HCT116 (cell line): ENCODE results near the gene SDCCAG8.

ENCODE experiments used
- ATF3 ChIP-seq: IDR thresholded peaks from 2 replicates; pipeline ENCODE4 v1.6.1; 2012
- EZH2 ChIP-seq: fragments of 200-600 bp; sonication (generic); IDR thresholded peaks from 2 replicates; pipeline ENCODE4 v1.6.1; 2017; ENCODE audit warnings: antibody characterized with exemption, mixed run types
- POLR2AphosphoS5 ChIP-seq: IDR thresholded peaks from 2 replicates; pipeline ENCODE4 v1.6.1; 2011; ENCODE audit warnings: mild to moderate bottlenecking, low read depth, low read length, moderate library complexity
- SIN3A ChIP-seq: IDR thresholded peaks from 2 replicates; pipeline ENCODE4 v1.6.1; 2012; ENCODE audit warnings: low read depth
- ZNF274 ChIP-seq: fragments of 200-500 bp; sonication (Bioruptor generic); IDR thresholded peaks from 2 replicates; pipeline ENCODE4 v1.6.1; 2014; ENCODE audit warnings: mild to moderate bottlenecking, low read depth, low read length, inconsistent platforms
- TF ChIP-seq, protein P1 (sequence below): IDR thresholded peaks from 2 replicates; pipeline ENCODE4 v1.6.1; 2012; ENCODE audit warnings: low read depth
- TF ChIP-seq, protein P2 (sequence below), 3 experiments: fragments of 200-600 bp in 1 of 3; sonication (generic) in 1 of 3; IDR thresholded peaks in 2 of 3; conservative IDR thresholded peaks in 1 of 3; 2 replicates each; pipeline ENCODE4 v1.5.1; 2012 to 2017; ENCODE audit warnings: low read depth in 2 of 3, low read length in 2 of 3, antibody characterized with exemption in 1 of 3, borderline replicate concordance in 1 of 3, control low read depth in 1 of 3, mild to moderate bottlenecking in 1 of 3, mixed read lengths in 1 of 3, mixed run types in 1 of 3, moderate library complexity in 1 of 3; ENCODE audit not compliant: insufficient read depth in 1 of 3

- TF ChIP-seq, protein P1, sequence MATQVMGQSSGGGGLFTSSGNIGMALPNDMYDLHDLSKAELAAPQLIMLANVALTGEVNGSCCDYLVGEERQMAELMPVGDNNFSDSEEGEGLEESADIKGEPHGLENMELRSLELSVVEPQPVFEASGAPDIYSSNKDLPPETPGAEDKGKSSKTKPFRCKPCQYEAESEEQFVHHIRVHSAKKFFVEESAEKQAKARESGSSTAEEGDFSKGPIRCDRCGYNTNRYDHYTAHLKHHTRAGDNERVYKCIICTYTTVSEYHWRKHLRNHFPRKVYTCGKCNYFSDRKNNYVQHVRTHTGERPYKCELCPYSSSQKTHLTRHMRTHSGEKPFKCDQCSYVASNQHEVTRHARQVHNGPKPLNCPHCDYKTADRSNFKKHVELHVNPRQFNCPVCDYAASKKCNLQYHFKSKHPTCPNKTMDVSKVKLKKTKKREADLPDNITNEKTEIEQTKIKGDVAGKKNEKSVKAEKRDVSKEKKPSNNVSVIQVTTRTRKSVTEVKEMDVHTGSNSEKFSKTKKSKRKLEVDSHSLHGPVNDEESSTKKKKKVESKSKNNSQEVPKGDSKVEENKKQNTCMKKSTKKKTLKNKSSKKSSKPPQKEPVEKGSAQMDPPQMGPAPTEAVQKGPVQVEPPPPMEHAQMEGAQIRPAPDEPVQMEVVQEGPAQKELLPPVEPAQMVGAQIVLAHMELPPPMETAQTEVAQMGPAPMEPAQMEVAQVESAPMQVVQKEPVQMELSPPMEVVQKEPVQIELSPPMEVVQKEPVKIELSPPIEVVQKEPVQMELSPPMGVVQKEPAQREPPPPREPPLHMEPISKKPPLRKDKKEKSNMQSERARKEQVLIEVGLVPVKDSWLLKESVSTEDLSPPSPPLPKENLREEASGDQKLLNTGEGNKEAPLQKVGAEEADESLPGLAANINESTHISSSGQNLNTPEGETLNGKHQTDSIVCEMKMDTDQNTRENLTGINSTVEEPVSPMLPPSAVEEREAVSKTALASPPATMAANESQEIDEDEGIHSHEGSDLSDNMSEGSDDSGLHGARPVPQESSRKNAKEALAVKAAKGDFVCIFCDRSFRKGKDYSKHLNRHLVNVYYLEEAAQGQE: no peak
- TF ChIP-seq, protein P2, sequence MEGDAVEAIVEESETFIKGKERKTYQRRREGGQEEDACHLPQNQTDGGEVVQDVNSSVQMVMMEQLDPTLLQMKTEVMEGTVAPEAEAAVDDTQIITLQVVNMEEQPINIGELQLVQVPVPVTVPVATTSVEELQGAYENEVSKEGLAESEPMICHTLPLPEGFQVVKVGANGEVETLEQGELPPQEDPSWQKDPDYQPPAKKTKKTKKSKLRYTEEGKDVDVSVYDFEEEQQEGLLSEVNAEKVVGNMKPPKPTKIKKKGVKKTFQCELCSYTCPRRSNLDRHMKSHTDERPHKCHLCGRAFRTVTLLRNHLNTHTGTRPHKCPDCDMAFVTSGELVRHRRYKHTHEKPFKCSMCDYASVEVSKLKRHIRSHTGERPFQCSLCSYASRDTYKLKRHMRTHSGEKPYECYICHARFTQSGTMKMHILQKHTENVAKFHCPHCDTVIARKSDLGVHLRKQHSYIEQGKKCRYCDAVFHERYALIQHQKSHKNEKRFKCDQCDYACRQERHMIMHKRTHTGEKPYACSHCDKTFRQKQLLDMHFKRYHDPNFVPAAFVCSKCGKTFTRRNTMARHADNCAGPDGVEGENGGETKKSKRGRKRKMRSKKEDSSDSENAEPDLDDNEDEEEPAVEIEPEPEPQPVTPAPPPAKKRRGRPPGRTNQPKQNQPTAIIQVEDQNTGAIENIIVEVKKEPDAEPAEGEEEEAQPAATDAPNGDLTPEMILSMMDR (IDR thresholded peaks at IDR 0.05 in 2 of 3, conservative IDR thresholded peaks at IDR 0.05 in 1 of 3; ENCODE audit: borderline replicate concordance in 1 of 3, insufficient read depth in 1 of 3, low read depth in 2 of 3, low read length in 2 of 3): no peak
- TF ChIP-seq ATF3: no peak
- no peak for TF ChIP-seq EZH2
- TF ChIP-seq POLR2AphosphoS5: no peak
- no peak for TF ChIP-seq ZNF274
- no peak for TF ChIP-seq SIN3A
Observed at GRCh38 chr1:243258731-243259130, 2.9 kb downstream of the SDCCAG8 start.
